Mesenchymal stem cell (in vitro differentiated cells and primary cell): ENCODE results near the gene BARHL2.

Experiments
- DNase-seq: peaks from one replicate; pipeline ENCODE4 v3.0.0-alpha.2; 2013
- H2AFZ ChIP-seq: one replicate; pipeline ENCODE4 v1.6.1; 2013; ENCODE audit warnings: low read depth, mild to moderate bottlenecking, control low read depth, inconsistent platforms, low read length, moderate library complexity
- H2AK5ac ChIP-seq: 2 replicates; pipeline ENCODE4 v1.6.1; 2013; ENCODE audit warnings: low read length, moderate library complexity, mild to moderate bottlenecking, inconsistent platforms; ENCODE audit not compliant: severe bottlenecking
- H2BK120ac ChIP-seq: one replicate; pipeline ENCODE4 v1.6.1; 2013; ENCODE audit warnings: low read depth, mild to moderate bottlenecking, inconsistent platforms, low read length, moderate library complexity
- H2BK12ac ChIP-seq, 2 experiments: one replicate each; pipeline ENCODE4 v1.6.1; 2013; ENCODE audit warnings: inconsistent platforms in 2 of 2, low read length in 2 of 2, mild to moderate bottlenecking in 2 of 2, moderate library complexity in 2 of 2, control low read depth in 1 of 2
- H2BK15ac ChIP-seq: one replicate; pipeline ENCODE4 v1.6.1; 2013; ENCODE audit warnings: mild to moderate bottlenecking, low read depth, inconsistent platforms; ENCODE audit not compliant: poor library complexity, severe bottlenecking
- H2BK5ac ChIP-seq: 2 replicates; pipeline ENCODE4 v1.6.1; 2013; ENCODE audit warnings: low read depth, mild to moderate bottlenecking, low read length, control low read depth, inconsistent platforms; ENCODE audit not compliant: poor library complexity, severe bottlenecking
- H3K14ac ChIP-seq, 2 experiments: one replicate each; pipeline ENCODE4 v1.6.1; 2013; ENCODE audit warnings: inconsistent platforms in 2 of 2, low read length in 2 of 2, control low read depth in 1 of 2, mild to moderate bottlenecking in 1 of 2, moderate library complexity in 1 of 2
- H3K18ac ChIP-seq, 2 experiments: one replicate each; pipeline ENCODE4 v1.6.1; 2013; ENCODE audit warnings: inconsistent platforms in 2 of 2, low read length in 2 of 2, control low read depth in 1 of 2, low read depth in 1 of 2, mild to moderate bottlenecking in 1 of 2
- H3K23ac ChIP-seq, 2 experiments: one replicate each; pipeline ENCODE4 v1.6.1; 2013; ENCODE audit warnings: inconsistent platforms in 2 of 2, low read length in 2 of 2, mild to moderate bottlenecking in 2 of 2, moderate library complexity in 2 of 2, control low read depth in 1 of 2
- H3K27ac ChIP-seq: 2 replicates; pipeline ENCODE4 v1.5.1; 2013; ENCODE audit warnings: mild to moderate bottlenecking, moderate library complexity, low read length, control low read depth, inconsistent platforms; ENCODE audit not compliant: poor library complexity, severe bottlenecking
- H3K27me3 ChIP-seq, 2 experiments: 2 replicates each; pipeline versions ENCODE4 v1.6.1 to v1.7.0; 2013; ENCODE audit warnings: low read length in 2 of 2, mild to moderate bottlenecking in 2 of 2, moderate library complexity in 2 of 2, control low read depth in 1 of 2, inconsistent platforms in 1 of 2; ENCODE audit not compliant: control insufficient read depth in 1 of 2, insufficient read depth in 1 of 2
- H3K36me3 ChIP-seq, 2 experiments: 2 replicates each; pipeline versions ENCODE4 v1.6.1 to v1.7.0; 2013; ENCODE audit warnings: low read length in 2 of 2, control low read depth in 1 of 2, inconsistent platforms in 1 of 2, low read depth in 1 of 2, mild to moderate bottlenecking in 1 of 2; ENCODE audit not compliant: insufficient read depth in 2 of 2, control insufficient read depth in 1 of 2
- H3K4ac ChIP-seq, 2 experiments: one replicate each; pipeline ENCODE4 v1.6.1; 2013; ENCODE audit warnings: inconsistent platforms in 2 of 2, low read length in 2 of 2, mild to moderate bottlenecking in 2 of 2, moderate library complexity in 2 of 2, control low read depth in 1 of 2, low read depth in 1 of 2
- H3K4me1 ChIP-seq: 2 replicates; pipeline ENCODE4 v1.6.1; 2013; ENCODE audit warnings: low read depth, low read length, control low read depth; ENCODE audit not compliant: control insufficient read depth, insufficient read depth
- H3K4me2 ChIP-seq: 2 replicates; pipeline ENCODE4 v1.6.1; 2013; ENCODE audit warnings: low read length, mild to moderate bottlenecking, inconsistent platforms; ENCODE audit not compliant: poor library complexity, severe bottlenecking
- H3K4me3 ChIP-seq, 2 experiments: 2 replicates each; pipeline versions ENCODE4 v1.5.1 to v1.7.0; 2013; ENCODE audit warnings: low read length in 2 of 2, mild to moderate bottlenecking in 2 of 2, control low read depth in 1 of 2, low read depth in 1 of 2; ENCODE audit not compliant: insufficient read depth in 1 of 2
- H3K79me1 ChIP-seq: replicated peaks from 2 replicates; pipeline ENCODE4 v1.6.1; 2013; ENCODE audit warnings: mild to moderate bottlenecking, control low read depth, low read length, inconsistent platforms; ENCODE audit not compliant: poor library complexity, severe bottlenecking
- H3K9ac ChIP-seq: 2 replicates; pipeline ENCODE4 v1.7.0; 2013; ENCODE audit warnings: mild to moderate bottlenecking, low read length, moderate library complexity
- H3K9me3 ChIP-seq: 2 replicates; pipeline ENCODE4 v1.7.0; 2013; ENCODE audit warnings: mild to moderate bottlenecking, low read length; ENCODE audit not compliant: control insufficient read depth
- H4K8ac ChIP-seq: one replicate; pipeline ENCODE4 v1.6.1; 2013; ENCODE audit warnings: inconsistent platforms, mild to moderate bottlenecking, low read length, moderate library complexity
- H4K91ac ChIP-seq: one replicate; pipeline ENCODE4 v1.6.1; 2013; ENCODE audit warnings: mild to moderate bottlenecking, low read length, inconsistent platforms
- WGBS: methylation state at CpG from one replicate; pipeline ENCODE4 v1.1.7; 2013; ENCODE audit warnings: mixed read lengths; 5-methylcytosine and 5-hydroxymethylcytosine counted together

The BARHL2 gene

GRCh38 chr1:90713741-90714509, 3.2 kb downstream of the BARHL2 start:
- Histone ChIP-seq H3K4me3 (no peak overlapping the region), H2BK12ac (no peak overlapping the region), H2BK15ac (no peak overlapping the region), H2BK5ac (no peak overlapping the region), H2BK120ac (no peak overlapping the region), H3K79me1 (no peaks in the 10 kb centered on the region), H3K9ac (no peak overlapping the region), H3K4me2 (no peak overlapping the region), H3K36me3 (peaks cover 0 to 4% of the 10 kb centered on the region in 2 experiments), H2AK5ac (no peak overlapping the region), H4K91ac (no peak overlapping the region), H3K18ac (no peak overlapping the region), H3K23ac (no peak overlapping the region), H3K27ac (no peak overlapping the region), H4K8ac (no peak overlapping the region), H3K14ac (no peak overlapping the region), H3K27me3 (peaks cover 93% of the 10 kb centered on the region in 2 experiments), H3K4ac (no peak overlapping the region), H3K4me1 (peaks cover 24% of the 10 kb centered on the region), H2AFZ (no peak overlapping the region), H3K9me3 (no peaks in the 10 kb centered on the region)
- 2% methylated on average over 15 of the region's 15 CpGs for whole genome bisulfite sequencing
- no peak for DNase-seq

- Histone ChIP-seq H2BK5ac (no peak overlapping the region), H3K9me3 (no peaks in the 10 kb centered on the region), H3K4me1 (peaks cover 18% of the 10 kb centered on the region), H3K27me3 (peaks cover 93% of the 10 kb centered on the region in 2 experiments), H3K23ac (no peak overlapping the region), H3K79me1 (no peaks in the 10 kb centered on the region), H2BK15ac (no peak overlapping the region), H2AK5ac (no peak overlapping the region), H3K4ac (no peak overlapping the region), H3K9ac (no peak overlapping the region), H2AFZ (no peak overlapping the region), H3K14ac (no peak overlapping the region), H3K27ac (no peak overlapping the region), H4K8ac (no peak overlapping the region), H3K18ac (no peak overlapping the region), H3K36me3 (peaks cover 0 to 4% of the 10 kb centered on the region in 2 experiments), H2BK120ac (no peak overlapping the region), H4K91ac (no peak overlapping the region), H3K4me3 (no peak overlapping the region), H3K4me2 (no peak overlapping the region), H2BK12ac (no peak overlapping the region)
- DNase-seq = no peak
- 4% methylated on average over 10 of the region's 15 CpGs for WGBS
These were observed 4.0 kb downstream of the BARHL2 start for GRCh38 chr1:90712915-90713730.

- H4K91ac ChIP-seq = no peak overlapping the region
- no peak overlapping the region for H4K8ac ChIP-seq
- no peak overlapping the region for H3K4me2 ChIP-seq
- H3K4me3 ChIP-seq = no peak overlapping the region
- no peak overlapping the region for H2AK5ac ChIP-seq
- no peak for DNase-seq
- H2AFZ ChIP-seq = no peak overlapping the region
- no peaks in the 10 kb centered on the region for H3K9me3 ChIP-seq
- H3K4me1 ChIP-seq = peaks cover 10% of the 10 kb centered on the region
- no peak overlapping the region for H2BK15ac ChIP-seq
- H3K4ac ChIP-seq = no peak overlapping the region
- no peak overlapping the region for H3K9ac ChIP-seq
- H2BK5ac ChIP-seq = no peak overlapping the region
- WGBS = 7% methylated on average over 21 of the region's 21 CpGs
- H2BK12ac ChIP-seq = no peak overlapping the region
- no peaks in the 10 kb centered on the region for H3K79me1 ChIP-seq
- no peak overlapping the region for H3K14ac ChIP-seq
- no peak overlapping the region for H3K18ac ChIP-seq
- H3K23ac ChIP-seq = no peak overlapping the region
- H3K27me3 ChIP-seq = peaks cover 95 to 98% of the 10 kb centered on the region in 2 experiments
- H3K27ac ChIP-seq = no peak overlapping the region
- peaks cover 0 to 4% of the 10 kb centered on the region in 2 experiments for H3K36me3 ChIP-seq
- H2BK120ac ChIP-seq = no peak overlapping the region
These were observed 4.8 kb downstream of the BARHL2 start for GRCh38 chr1:90712153-90712856.

- 15% methylated on average over 3 of the region's 5 CpGs for WGBS
- H2BK12ac ChIP-seq = no peak overlapping the region
These were observed 5.4 kb downstream of the BARHL2 start for GRCh38 chr1:90711696-90712095.

More at GRCh38 chr1:90711696-90712095, 5.4 kb downstream of the BARHL2 start:
- Histone ChIP-seq H3K4me2 (no peak overlapping the region), H2AK5ac (no peak overlapping the region), H2BK15ac (no peak overlapping the region), H2AFZ (no peak overlapping the region), H4K91ac (no peak overlapping the region), H3K27me3 (peaks cover 95 to 98% of the 10 kb centered on the region in 2 experiments), H2BK5ac (no peak overlapping the region), H3K9me3 (no peaks in the 10 kb centered on the region), H3K4me1 (peaks cover 9% of the 10 kb centered on the region), H3K23ac (no peak overlapping the region), H3K9ac (no peak overlapping the region), H3K79me1 (no peaks in the 10 kb centered on the region), H3K18ac (no peak overlapping the region), H2BK120ac (no peak overlapping the region), H3K36me3 (peaks cover 0 to 4% of the 10 kb centered on the region in 2 experiments), H3K4ac (no peak overlapping the region), H3K27ac (no peak overlapping the region), H3K14ac (no peak overlapping the region), H4K8ac (no peak overlapping the region), H3K4me3 (no peak overlapping the region)
- no peak for DNase-seq
